K562 (cell line): Measurements from ENCODE around the gene SERPINE1. TPM values are rescaled to one million over a fixed set of nuclear protein-coding genes. Genes with fewer than 3 reads are reported as not detected.

Experiments
- BRF1 ChIP-seq: IDR thresholded peaks from 3 replicates; pipeline ENCODE4 v1.6.1; 2011; ENCODE audit warnings: borderline replicate concordance, mild to moderate bottlenecking; ENCODE audit not compliant: insufficient read length; ENCODE audit errors: extremely low read depth
- CTCFL ChIP-seq: IDR thresholded peaks from 2 replicates; pipeline ENCODE4 v1.6.1; 2011; ENCODE audit warnings: borderline replicate concordance, low read depth, mild to moderate bottlenecking, moderate library complexity, low read length; ENCODE audit not compliant: insufficient read depth, poor library complexity, severe bottlenecking
- DACH1 ChIP-seq: fragments of 450-650 bp; IDR thresholded peaks from 2 replicates; pipeline ENCODE4 v1.6.1; 2018; ENCODE audit not compliant: partially characterized antibody
- DIDO1 ChIP-seq: fragments of 450-650 bp; IDR thresholded peaks from 2 replicates; pipeline ENCODE4 v1.6.1; 2016; ENCODE audit warnings: low read depth, missing biosample characterization, missing genetic modification characterization
- EP300 ChIP-seq: IDR thresholded peaks from 2 replicates; pipeline ENCODE4 v1.6.1; 2012; ENCODE audit warnings: low read length, improper control_type of control experiment
- FOXJ2 ChIP-seq: fragments of 200-800 bp; sonication (Bioruptor generic); IDR thresholded peaks from 2 replicates; pipeline ENCODE4 v1.6.1; 2016; ENCODE audit warnings: missing genetic modification characterization, missing compliant biosample characterization
- FOXP1 ChIP-seq: sonication (generic); formaldehyde crosslinking; IDR thresholded peaks from 2 replicates; pipeline ENCODE4 v1.8.0; 2022; ENCODE audit warnings: mild to moderate bottlenecking, missing genetic modification reagents
- KDM1A ChIP-seq, 2 experiments: fragments of 450-650 bp; IDR thresholded peaks; 2 replicates each; pipeline ENCODE4 v1.6.1; 2016; ENCODE audit warnings: mild to moderate bottlenecking in 2 of 2
- KLF1 ChIP-seq: fragments of 450-650 bp; IDR thresholded peaks from 2 replicates; pipeline ENCODE4 v1.6.1; 2016; ENCODE audit warnings: missing genetic modification characterization, missing compliant biosample characterization
- MYC ChIP-seq, 2 experiments: fragments of 250-450 bp in 1 of 2; sonication (Bioruptor Pico) in 1 of 2; IDR thresholded peaks; 2 replicates each; pipeline versions ENCODE4 v1.5.1 to v1.6.1; 2012 to 2021; ENCODE audit warnings: low read depth in 2 of 2, borderline replicate concordance in 1 of 2, improper control_type of control experiment in 1 of 2, low read length in 1 of 2, mild to moderate bottlenecking in 1 of 2, moderate library complexity in 1 of 2
- NR0B1 ChIP-seq: fragments of 450-650 bp; IDR thresholded peaks from one replicate; pipeline ENCODE4 v1.6.1; 2018; ENCODE audit warnings: mild to moderate bottlenecking, moderate library complexity; ENCODE audit not compliant: partially characterized antibody
- PTBP1 ChIP-seq: fragments of 200-400 bp; formaldehyde crosslinking; IDR thresholded peaks from 2 replicates; pipeline ENCODE4 v1.6.1; 2017; ENCODE audit warnings: low read depth, low read length
- RCOR1 ChIP-seq, 2 experiments: IDR thresholded peaks; 2 replicates each; pipeline ENCODE4 v1.6.1; 2012; ENCODE audit warnings: low read depth in 2 of 2, low read length in 2 of 2, borderline replicate concordance in 1 of 2, improper control_type of control experiment in 1 of 2
- RFX1 ChIP-seq: fragments of 450-650 bp; IDR thresholded peaks from 2 replicates; pipeline ENCODE4 v1.6.1; 2016; ENCODE audit warnings: mild to moderate bottlenecking, moderate library complexity
- SAFB ChIP-seq: fragments of 200-400 bp; formaldehyde crosslinking; IDR thresholded peaks from 2 replicates; pipeline ENCODE4 v1.6.1; 2017; ENCODE audit warnings: low read depth, low read length, borderline replicate concordance
- SRSF3 ChIP-seq: fragments of 200-400 bp; formaldehyde crosslinking; IDR thresholded peaks from 2 replicates; pipeline ENCODE4 v1.6.1; 2016; ENCODE audit warnings: mild to moderate bottlenecking, low read length, moderate library complexity; ENCODE audit not compliant: insufficient read depth
- SRSF7 ChIP-seq: fragments of 200-400 bp; formaldehyde crosslinking; optimal IDR thresholded peaks from 2 replicates; pipeline ENCODE3; 2017; ENCODE audit warnings: mild to moderate bottlenecking, low read depth, low read length
- TAF7 ChIP-seq: fragments of 450-650 bp; IDR thresholded peaks from 2 replicates; pipeline ENCODE4 v1.6.1; 2016; ENCODE audit warnings: missing genetic modification characterization, missing compliant biosample characterization
- ZKSCAN8 ChIP-seq: fragments of 200-800 bp; sonication (Bioruptor generic); IDR thresholded peaks from 2 replicates; pipeline ENCODE4 v1.6.1; 2016; ENCODE audit warnings: missing genetic modification characterization, missing compliant biosample characterization
- ZNF133 ChIP-seq: fragments of 250-450 bp; sonication (Bioruptor Pico); IDR thresholded peaks from 2 replicates; pipeline ENCODE4 v1.4.0; 2020; ENCODE audit warnings: mild to moderate bottlenecking
- ZNF212 ChIP-seq: fragments of 450-650 bp; formaldehyde crosslinking; IDR thresholded peaks from 2 replicates; pipeline ENCODE4 v1.4.0; 2020; ENCODE audit warnings: mild to moderate bottlenecking
- ZNF280B ChIP-seq: fragments of 250-450 bp; sonication (Bioruptor Pico); IDR thresholded peaks from 2 replicates; pipeline ENCODE4 v1.5.1; 2021; ENCODE audit warnings: mild to moderate bottlenecking
- ZNF445 ChIP-seq: fragments of 250-450 bp; sonication (Bioruptor Pico); IDR thresholded peaks from 2 replicates; pipeline ENCODE4 v1.4.0; 2020; ENCODE audit warnings: low read depth, mild to moderate bottlenecking, moderate library complexity
- ZNF699 ChIP-seq: fragments of 250-450 bp; sonication (Bioruptor Pico); IDR thresholded peaks from 2 replicates; pipeline ENCODE4 v1.8.0; 2021; ENCODE audit warnings: mild to moderate bottlenecking, moderate library complexity; ENCODE audit not compliant: insufficient replicate concordance
- ZNF830 ChIP-seq: fragments of 250-450 bp; sonication (Bioruptor Pico); IDR thresholded peaks from 2 replicates; pipeline ENCODE4 v1.5.0; 2021; ENCODE audit warnings: mild to moderate bottlenecking
- polyA plus RNA-seq, 8 experiments: library from polyadenylated mRNA; depleted of rRNA in 4 of 8; stranded (reverse) in 5 of 8; unstranded in 3 of 8; fragments of >200 nt; fragmentation: Nextera tagmentation in 2 of 8; fragmentation: Illumina TruSeq in 1 of 8; extraction: Ambion mirVana in 2 of 8; extraction: Trizol in 1 of 8; gene quantifications; 2 replicates each; pipeline versions ENCODE4 v1.2.1 to v1.2.3, GENCODE V29; 2011 to 2014; ENCODE audit warnings: inconsistent platforms in 1 of 8, missing spikeins in 1 of 8
- total RNA-seq, 7 experiments: library from RNA; depleted of rRNA in 6 of 7; stranded (reverse); fragments of >200 nt in 6 of 7; fragmentation: Illumina TruSeq in 2 of 7; extraction: Trizol in 2 of 7; gene quantifications; 2 replicates each; pipeline versions ENCODE4 v1.2.1 to v1.2.3, GENCODE V29; 2011 to 2021; ENCODE audit warnings: low replicate concordance in 1 of 7

Gene SERPINE1
- total and polyA plus RNA-seq, 9 of the 15 experiments (the other 6 are each of a cell fraction or from before 2014, with no cell fraction given): 0.22 to 4.8 (median 0.91) TPM

GRCh38 chr7:101169838-101170551 is 43.1 kb downstream of the SERPINE1 start (continued):
- TF ChIP-seq TAF7 (tag): no peak
- no peak for TF ChIP-seq KLF1 (tag)
- no peak for TF ChIP-seq DACH1
- TF ChIP-seq RCOR1 (IDR thresholded peaks at IDR 0.05; ENCODE audit: borderline replicate concordance in 1 of 2, low read depth in 2 of 2, low read length in 2 of 2): 0 out of 4 replicates have a peak, but pooled peaks of 1 of the 2 experiments have one; percentile 14
- no peak for TF ChIP-seq FOXP1 (CRISPR knock-in tag)
- no peak for TF ChIP-seq ZNF212 (CRISPR knock-in tag)
- no peak for TF ChIP-seq ZNF699 (CRISPR knock-in tag)
- no peak for TF ChIP-seq KDM1A (IDR thresholded peaks at IDR 0.05)
- TF ChIP-seq DIDO1 (tag): no peak
- no peak for TF ChIP-seq RFX1
- TF ChIP-seq EP300: no peak
- TF ChIP-seq SAFB: peak; percentile 58; the same call in 1 of the 2 replicates
- TF ChIP-seq BRF1: no peak
- TF ChIP-seq ZNF445 (CRISPR knock-in tag): no peak
- no peak for TF ChIP-seq ZNF280B
- peak; percentile 83 for TF ChIP-seq CTCFL
- no peak for TF ChIP-seq SRSF7
- TF ChIP-seq ZNF830: no peak
- no peak for TF ChIP-seq ZKSCAN8 (CRISPR knock-in tag)
- TF ChIP-seq PTBP1: no peak
- TF ChIP-seq NR0B1: no peak
- TF ChIP-seq SRSF3: no peak
- no peak for TF ChIP-seq ZNF133
- TF ChIP-seq MYC (IDR thresholded peaks at IDR 0.05; ENCODE audit: low read depth, low read length): peak; percentile 45; the same call in 1 of the 2 replicates
- TF ChIP-seq MYC (CRISPR knock-in tag; IDR thresholded peaks at IDR 0.05; ENCODE audit: borderline replicate concordance, low read depth): peak; percentile 63; the same call in 1 of the 2 replicates
- TF ChIP-seq FOXJ2 (tag): no peak
